HG02759 (cell line): ENCODE results near the gene ZFTA.
"Not testable (repeated sequence)": the region's sequence is repeated elsewhere in the genome, so short reads cannot be mapped to it uniquely, and the experiment has no call there.

Source experiments
- ATAC-seq: cut with Tn5 transposase; IDR thresholded peaks from one replicate; pipeline ENCODE4 v1.9.1; 2021; ENCODE audit warnings: mild to moderate bottlenecking, moderate library complexity; ENCODE audit not compliant: unreplicated experiment

ZFTA gene

GRCh38 chr11:63768237-63769041 lies at the start of gene ZFTA:
TSS of gene ZFTA (minus strand) at chr11:63768775. CDS start at chr11:63768622, 153 bp downstream.
- peak; percentile 59 for ATAC-seq

GRCh38 chr11:63817758-63818498 lies 49.4 kb upstream of the ZFTA start:
- no peak for ATAC-seq

DNA sequence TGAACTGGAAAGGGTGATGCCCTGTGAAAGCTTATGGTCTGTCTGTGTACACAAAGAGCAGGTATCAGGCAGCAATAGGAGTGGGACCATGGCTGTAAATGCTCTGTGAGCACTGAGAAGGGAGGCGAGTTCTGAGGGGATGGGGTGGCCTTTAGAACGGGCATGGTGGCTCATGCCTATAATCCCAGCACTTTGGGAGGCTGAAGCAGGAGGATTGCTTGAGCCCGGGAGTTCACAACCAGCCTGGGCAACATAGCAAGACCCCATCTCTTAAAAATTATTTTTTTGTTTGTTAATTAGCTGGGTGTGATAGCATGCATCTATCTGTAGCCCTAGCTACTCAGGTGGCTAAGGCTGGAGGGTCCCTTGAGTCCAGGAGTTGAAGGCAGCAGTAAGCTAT lies 48.2 kb upstream of the ZFTA start:
- ATAC-seq, result no peak

- ATAC-seq, result no peak
Measured at GRCh38 chr11:63816166-63816565, 47.6 kb upstream of the ZFTA start.

DNA sequence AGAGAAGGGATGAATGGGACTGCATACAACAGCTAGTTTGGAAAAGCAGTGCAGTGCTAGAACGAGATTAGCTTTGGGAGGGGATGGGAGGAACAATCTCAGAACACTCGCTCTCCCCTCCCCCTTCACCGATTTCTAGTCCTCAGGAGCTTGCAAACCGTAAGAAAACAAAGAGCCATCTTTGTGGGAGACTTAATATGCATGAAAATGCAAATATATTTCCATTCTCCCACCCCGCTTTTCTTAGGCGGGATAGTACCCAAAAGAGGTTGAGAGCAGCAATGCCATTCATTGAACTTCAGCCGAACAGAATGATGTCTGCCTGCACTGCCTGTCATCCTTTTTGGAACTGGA lies 45.8 kb upstream of the ZFTA start:
- no peak for ATAC-seq

DNA sequence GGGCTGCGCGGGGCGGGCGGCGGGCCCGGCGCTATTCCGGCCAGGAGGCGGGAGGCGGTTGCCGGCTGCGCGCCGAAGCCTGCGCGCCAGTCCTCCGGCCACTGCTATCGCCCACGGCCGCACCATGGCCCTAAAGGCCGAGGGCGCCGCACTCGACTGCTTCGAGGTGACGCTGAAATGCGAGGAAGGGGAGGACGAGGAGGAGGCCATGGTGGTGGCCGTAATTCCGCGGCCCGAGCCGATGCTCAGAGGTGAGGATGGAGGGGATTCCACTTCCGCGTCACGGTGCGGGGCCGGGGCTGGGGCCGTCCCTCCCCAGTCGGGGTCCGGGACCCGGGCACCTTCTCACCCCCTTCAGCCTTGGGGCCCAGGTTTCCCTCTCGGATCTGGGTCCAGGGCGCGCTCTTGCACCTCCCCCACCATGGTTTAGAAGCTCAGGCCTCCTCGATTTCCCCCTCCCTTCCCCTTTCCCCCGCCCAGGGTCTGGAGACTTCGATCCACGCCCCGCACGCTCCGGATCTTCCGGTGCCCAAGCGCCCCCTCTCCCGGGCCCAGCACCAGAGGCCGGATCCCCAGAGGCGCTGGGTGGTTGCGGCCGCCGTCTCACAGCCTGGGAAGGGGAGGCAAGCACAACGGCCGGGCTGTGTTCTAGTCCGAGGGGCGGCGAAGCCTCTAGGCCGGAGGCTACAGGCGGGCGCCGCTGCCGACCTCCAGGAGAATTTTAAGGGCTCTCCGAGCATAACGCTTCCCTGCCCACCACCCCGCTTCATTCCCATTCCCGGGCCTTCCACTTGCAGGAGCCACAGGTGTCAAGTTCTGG lies 45.2 kb upstream of the ZFTA start:
- peak; percentile 42 for ATAC-seq

- ATAC-seq, result peak; percentile 90
Measured at GRCh38 chr11:63813035-63813562, 44.5 kb upstream of the ZFTA start, which contains the start of gene SPINDOC. TSS of gene SPINDOC (plus strand) at chr11:63813456. CDS start at chr11:63813687, 231 bp downstream.

- no peak for ATAC-seq
Measured at GRCh38 chr11:63811522-63811921, 42.9 kb upstream of the ZFTA start.

DNA sequence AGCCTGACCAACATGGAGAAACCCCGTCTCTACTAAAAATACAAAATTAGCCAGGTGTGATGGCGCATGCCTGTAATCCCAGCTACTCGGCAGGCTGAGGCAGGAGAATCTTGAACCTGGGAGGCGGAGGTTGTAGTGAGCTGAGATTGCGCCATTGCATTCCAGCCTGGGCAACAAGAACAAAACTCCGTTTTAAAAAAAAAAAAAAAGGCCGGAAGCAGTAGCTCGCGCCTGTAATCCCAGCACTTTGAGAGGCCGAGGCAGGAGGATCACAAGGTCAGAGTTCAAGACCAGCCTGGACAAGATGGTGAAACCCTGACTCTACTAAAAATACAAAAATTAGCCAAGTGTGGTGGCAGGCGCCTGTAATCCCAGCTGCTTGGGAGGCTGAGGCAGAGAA lies 41.8 kb upstream of the ZFTA start:
- not testable (repeated sequence) for ATAC-seq

DNA sequence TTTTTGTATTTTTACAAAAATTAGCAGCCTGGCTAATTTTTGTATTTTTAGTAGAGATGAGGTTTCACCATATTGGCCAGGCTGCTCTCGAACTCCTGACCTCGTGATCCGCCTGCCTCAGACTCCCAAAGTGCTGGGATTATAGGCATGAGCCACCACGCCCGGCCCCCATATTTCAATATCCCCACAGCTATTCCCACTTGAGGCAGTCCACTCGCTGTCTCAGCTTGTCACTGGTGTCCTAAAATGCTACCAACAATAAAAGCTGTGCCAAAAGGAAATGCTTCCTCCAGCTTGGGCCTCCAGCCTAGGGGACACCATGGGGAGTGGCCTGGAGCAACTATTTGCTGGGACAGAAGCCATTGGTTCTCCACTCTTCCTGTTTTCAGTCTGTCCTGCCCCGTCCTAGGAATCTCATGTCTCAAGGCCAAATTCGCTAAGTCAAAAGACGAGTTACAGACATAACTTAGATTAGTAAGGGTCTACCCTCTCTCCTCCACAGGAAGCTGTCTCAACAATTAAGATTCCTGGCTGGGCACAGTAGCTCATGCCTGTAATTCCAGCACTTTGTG lies 37.4 kb upstream of the ZFTA start:
- no peak for ATAC-seq

GRCh38 chr11:63804259-63804658 lies 35.7 kb upstream of the ZFTA start:
- ATAC-seq, result no peak

DNA sequence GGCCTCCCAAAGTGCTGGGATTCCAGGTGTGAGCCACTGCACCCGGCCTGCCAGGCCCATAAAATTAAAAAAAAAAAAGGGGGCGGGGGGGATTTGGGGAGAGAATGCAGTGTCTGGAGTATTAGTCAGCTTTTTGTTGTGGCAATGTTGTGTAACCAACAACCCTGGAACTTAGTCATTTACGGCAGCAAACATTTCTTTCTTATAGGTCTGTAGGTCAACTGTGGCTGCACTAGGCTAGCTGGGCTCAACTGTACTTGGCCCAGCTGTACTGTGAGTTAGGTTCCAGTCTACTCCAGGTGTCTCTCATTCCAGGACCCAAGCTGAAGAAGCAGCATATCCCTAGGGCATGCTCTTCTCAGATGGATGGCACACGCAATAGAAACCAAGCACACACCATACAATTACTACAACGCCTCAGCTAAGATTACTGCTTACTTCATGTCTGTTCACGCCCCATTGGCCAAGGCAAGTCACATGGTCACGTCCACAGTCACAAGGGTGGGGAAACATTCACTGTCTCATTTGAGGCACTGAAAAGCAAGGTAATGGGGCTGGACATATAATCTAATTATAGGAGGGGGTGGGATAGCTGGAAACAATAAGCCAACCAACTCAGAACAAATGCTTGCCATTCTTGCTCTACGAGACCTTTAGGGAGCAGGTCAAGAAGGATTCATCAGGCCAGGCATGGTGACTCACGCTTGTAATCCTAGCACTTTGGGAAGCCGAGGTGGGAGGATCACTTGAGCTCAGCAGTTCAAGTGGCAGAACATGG lies 34.3 kb upstream of the ZFTA start:
- ATAC-seq, result no peak

DNA sequence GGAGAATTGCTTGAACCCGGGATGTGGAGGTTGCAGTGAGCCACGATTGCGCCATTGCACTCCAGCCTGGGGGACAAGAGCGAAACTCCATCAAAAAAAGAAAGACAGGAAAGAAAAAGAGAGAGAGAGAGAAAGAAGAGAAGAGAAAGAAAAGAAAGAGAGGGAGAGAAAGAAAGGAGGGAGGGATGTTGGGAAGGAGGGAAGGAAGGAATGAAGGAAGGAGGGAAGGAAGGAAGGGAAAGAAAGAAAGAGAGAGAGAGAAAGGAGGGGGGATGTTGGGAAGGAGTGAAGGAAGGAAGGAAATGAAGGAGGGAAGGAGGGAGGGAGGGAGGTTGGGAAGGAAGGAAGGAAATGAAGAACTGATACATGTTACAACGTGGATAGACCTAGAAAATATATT lies 32.3 kb upstream of the ZFTA start:
- ATAC-seq, result no peak

DNA sequence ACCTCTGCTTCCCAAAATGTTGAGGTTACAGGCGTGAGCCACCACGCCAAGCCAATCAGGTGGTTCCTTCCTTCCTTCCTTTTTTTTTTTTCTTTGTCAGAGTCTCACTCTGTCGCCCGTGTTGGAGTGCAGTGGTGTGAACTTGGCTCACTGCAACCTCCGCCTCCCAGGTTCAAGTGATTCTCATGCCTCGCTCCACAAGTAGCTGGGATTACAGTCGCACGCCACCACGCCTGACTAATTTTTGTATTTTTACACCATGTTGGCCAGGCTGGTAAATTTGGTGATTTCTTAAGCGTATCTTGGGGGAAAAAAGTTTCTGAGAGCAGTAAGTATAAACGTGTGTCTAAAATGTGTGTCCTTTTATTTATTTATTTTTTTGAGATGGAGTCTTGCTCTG lies 26.5 kb upstream of the ZFTA start:
- no peak for ATAC-seq

- no peak for ATAC-seq
Measured at GRCh38 chr11:63793161-63793560, 24.6 kb upstream of the ZFTA start.

- no peak for ATAC-seq
Measured at GRCh38 chr11:63791495-63792167, 23.1 kb upstream of the ZFTA start.

GRCh38 chr11:63785823-63786222 lies 17.2 kb upstream of the ZFTA start:
- no peak for ATAC-seq

DNA sequence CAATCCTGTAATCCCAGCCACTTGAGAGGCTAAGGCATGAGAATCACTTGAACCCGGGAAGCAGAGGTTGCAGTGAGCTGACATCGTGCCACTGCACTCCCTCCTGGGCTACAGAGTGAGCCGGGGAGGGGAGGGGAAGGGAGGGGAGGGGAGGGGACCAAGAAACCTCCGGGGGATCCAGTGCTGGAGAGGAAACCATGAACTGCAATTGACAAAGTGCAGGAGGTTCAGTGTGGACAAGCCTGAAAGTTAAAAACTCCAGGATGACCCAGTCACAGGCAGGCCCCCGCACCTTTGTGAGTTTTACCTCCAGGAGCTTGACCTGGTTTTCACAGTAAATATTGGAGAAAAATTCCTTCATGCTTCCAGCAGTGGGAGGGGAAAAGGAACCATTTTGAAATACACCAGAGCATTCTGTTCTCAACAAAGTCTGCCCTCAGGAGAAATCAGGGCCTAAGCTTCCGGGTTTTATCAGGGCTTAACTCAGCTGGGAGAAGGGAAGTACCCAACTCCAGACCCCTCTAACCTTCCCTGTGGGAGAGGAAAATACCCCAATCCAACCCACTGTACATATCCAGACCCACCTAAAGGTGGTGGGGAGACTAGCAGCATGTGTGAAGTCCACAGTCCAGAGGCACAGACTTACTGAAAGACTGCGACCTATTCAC lies 15.5 kb upstream of the ZFTA start:
- no peak for ATAC-seq

DNA sequence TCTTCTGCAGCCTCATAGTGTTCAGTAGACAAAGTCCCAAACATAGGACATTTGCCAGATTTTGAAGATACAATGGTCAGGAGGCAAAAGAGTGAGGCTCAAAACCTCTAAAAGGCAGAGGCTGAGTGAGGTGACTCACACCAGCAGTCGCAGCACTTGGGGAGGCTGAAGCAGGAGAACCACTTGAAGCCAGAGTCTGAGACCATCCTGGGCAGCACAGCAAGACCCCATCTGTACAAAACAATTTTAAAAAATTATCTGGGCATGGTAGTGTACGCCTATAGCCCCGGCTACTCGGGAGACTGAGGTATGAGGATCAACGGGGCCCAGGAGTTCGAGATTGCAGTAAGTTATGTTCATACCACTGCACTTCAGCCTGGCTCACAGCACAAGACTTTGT lies 14.2 kb upstream of the ZFTA start:
- ATAC-seq, result no peak
